ENCODE data around the gene HCFC1R1. TPM values are rescaled to one million over a fixed set of nuclear protein-coding genes. Genes with fewer than 3 reads are reported as not detected.

HCFC1R1 gene
- total RNA-seq, 1 experiment from 2014 or later: 28.1 TPM

DNA sequence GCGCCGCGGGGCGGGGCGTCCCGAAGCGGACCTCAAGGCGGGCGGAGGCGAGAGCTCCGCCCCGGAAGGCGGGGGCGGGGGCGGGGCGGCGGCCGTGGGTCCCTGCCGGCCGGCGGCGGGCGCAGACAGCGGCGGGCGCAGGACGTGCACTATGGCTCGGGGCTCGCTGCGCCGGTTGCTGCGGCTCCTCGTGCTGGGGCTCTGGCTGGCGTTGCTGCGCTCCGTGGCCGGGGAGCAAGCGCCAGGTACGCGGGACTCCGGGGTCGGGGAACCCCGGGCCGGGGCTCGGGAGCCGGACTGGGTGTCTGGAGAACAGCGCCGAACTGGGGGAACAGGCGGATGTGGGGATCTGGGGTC, 3.5 kb downstream of the HCFC1R1 start, which contains the start of gene TNFRSF12A:
TSS of gene TNFRSF12A (plus strand) at position 122 of the 357 bp plus-strand sequence. CDS start at position 152, 30 bp downstream.
- DNase-seq (ENCODE audit: low read depth): peak; percentile 74

DNA sequence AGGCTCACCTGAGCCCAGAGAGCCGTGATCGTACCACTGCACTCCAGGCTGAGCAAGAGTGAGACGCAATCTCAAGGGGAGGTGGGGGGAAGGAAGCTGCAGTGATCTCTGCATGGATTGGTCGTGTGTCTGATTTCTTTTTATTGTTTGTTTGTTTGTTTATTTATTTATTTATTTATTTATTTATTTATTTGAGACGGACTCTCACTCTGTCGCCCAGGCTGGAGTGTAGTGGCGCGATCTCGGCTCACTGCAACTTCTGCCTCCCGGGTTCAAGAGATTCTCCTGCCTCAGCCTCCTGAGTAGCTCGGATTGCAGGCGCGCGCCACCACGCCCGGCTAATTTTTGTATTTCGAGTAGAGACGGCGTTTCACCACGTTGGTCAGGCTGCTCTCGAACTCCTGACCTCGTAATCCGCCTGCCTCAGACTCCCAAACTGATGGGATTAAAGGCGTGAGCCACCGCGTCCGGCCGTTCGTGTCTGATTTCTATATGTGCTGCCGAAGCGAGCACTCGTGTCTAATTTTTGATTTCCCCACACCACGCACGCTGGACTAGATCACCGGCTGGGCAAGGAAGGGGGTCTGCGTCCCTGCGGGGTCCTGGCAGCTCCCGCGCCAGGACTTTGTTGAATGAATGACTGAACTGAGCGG, 4.0 kb downstream of the HCFC1R1 start:
- DNase-seq (ENCODE audit: low read depth): no peak

DNA sequence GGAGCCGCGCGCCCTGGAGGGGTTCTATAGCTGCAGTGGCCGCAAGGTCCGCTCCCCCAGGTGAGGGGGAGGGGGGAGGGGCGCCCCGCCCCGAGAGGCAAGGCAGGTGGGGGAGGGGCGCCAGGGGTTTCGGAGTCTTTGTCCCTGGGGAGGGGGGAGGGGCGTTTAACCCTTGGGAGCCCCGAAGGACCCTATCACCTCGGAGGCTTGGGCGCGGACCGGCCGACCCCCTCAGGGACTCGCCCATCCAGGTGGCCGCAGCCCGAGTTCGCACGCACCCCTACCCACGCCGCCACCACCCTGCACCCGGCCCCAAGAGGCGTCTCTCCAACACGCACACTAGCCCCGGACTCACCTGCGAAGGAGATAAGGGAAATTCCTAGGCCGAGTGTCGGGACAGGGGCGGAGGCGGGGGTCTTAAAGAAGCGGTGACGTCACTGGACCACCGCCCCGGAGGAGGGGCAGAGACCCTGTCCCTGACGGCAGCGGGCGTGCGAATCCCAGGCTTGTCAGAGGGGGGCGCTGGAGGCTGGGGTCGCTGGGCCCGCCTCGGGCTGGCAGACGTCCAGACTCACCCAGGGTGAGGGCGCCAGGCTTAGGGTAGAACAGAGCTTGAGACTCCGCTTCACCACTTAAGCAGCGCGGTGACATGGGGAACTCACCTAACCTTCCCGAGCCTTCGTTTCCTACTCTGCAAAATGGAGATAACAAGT, 5.8 kb downstream of the HCFC1R1 start, which contains the start of gene CLDN6:
TSS of gene CLDN6 (minus strand) at position 390 of the 713 bp plus-strand sequence. CDS start 2,162 bp downstream, outside the sequence.
- DNase-seq (ENCODE audit: low read depth): no peak

DNA sequence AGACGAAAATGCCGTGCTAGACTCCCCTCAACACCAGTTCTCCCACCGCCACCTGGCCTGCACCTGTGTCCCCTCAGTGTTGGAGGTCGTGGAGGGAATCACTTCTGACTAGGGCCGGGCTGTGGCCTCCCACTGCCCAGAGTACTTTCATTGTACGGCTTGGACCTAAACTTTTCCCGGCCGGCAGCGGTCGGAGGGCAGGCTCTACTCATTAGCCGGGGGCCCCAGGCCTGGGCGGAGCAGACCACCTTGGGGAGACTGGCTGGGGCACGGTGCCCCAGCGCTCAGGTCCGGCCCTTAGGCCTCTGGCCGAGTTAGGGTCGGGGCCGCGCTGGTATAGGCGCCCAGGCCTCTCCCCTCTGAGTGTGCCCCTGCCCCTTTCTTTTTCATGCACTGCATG, 6.4 kb downstream of the HCFC1R1 start:
- DNase-seq (ENCODE audit: low read depth): no peak

DNA sequence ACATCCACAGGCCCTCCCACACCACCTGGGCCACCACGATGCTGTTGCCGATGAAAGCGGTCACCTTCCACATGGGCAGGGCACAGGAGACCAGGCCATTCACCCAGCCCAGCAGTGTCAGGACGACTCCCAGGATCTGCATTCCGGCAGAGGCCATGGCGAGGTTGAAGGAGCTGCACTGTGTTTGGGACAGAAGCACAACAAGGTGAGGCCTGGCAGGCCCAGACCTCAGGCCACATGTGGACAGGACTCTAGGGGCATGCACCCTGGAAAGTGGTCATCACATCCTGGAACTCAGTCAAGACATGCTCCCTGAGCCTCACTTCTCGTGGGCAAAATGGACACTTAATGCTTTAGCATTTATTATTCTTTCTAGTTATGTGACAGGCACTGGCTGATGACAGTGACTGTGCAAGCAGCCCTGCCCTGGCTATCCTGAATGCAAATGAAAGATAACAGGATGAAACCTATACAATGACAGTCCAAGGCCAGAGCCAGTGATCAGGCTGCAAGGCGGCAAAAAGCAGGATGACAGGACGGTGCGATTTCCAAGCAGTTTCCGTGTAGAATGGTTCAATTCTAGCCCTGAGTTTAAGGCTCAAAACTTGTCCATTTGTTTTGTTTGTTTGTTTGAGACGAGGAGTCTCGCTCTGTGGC, 7.7 kb downstream of the HCFC1R1 start:
- DNase-seq (ENCODE audit: low read depth): no peak

DNA sequence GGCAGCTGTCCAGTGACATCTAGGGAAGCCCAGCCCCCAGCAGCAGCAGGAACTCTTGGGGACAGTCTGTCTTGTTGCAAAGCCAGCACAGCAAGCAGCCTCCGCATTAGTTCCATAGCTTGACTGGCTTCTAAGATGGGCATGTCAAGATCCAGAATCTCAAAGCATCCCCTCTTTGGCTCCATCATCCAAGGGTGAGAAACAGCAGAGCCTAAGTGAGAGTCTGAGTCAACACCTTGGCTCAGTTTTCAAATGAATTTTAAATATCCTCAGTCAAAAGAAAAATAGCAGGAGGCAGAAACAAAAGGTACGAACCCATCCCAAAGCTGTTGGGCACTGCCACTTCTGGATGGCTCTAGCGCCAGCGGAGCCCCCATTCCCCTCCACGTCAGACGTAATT, 8.8 kb downstream of the HCFC1R1 start:
- no peak for DNase-seq (ENCODE audit: low read depth)

DNA sequence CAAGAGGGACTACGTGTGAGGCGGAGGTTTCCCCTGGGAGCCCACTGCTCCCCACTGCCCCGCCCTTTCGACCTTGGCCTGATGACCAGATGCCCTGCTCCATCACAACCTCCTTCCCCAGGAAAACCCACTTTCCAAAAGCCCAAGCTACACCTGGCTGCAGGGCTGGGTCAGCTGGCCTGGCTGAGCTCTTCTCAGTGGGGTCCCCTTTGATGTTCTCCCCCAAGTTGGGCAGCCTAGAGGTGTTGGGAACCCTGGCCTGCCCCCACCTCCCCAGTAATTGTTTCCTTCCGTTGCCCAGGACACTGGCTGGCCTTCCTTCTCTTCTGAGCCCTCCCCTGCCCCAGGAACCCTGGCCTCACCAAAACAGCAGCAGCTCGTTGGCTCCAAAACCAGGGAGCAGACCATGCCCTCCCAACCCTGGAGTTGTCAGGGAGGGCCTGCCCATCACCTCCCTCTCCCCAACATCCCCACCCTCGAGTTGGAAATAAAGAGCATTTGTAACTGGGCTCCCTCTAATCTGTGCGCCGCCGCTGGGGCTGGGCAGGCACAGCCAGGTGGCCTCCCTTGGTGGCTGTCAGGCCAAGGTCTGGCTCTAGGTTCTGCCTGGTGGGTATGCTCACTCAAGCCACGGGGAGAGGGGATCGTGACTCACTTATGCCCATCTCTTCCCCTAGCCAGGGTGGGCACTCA, 9.6 kb downstream of the HCFC1R1 start:
- DNase-seq (ENCODE audit: low read depth): no peak

DNA sequence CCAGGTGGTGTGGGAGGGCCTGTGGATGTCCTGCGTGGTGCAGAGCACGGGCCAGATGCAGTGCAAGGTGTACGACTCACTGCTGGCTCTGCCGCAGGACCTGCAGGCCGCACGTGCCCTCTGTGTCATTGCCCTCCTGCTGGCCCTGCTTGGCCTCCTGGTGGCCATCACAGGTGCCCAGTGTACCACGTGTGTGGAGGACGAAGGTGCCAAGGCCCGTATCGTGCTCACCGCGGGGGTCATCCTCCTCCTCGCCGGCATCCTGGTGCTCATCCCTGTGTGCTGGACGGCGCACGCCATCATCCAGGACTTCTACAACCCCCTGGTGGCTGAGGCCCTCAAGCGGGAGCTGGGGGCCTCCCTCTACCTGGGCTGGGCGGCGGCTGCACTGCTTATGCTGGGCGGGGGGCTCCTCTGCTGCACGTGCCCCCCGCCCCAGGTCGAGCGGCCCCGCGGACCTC, 10.2 kb downstream of the HCFC1R1 start:
- no peak for DNase-seq (ENCODE audit: low read depth)

DNA sequence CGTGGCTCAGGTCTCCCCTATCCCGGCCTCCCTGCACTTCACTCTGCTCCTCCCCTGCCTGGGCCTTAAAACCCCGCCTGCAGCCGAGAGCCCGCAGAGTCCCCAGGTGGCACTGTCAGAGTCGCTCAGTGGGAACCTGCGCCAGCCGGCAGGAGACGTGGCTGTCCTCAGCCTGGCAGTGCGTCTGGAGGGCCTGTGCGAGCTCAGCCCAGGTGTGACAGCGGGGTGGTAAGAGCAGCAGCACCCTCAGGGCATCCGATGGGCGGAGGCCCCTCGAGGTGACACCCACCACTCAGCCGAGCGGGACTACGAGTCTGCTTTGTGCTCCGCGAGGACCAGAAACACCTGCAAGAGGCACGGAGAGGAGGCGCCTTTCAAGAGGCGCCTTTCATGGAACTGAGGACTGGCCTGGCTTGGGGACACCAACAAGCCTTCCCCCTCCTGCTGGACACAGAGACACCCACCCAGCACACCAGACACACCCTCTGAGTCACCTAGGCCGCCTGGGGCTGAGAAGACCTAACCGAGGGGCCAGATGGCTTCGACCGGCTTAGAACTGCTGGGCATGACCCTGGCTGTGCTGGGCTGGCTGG, 10.8 kb downstream of the HCFC1R1 start, which contains the start of gene CLDN9:
TSS of gene CLDN9 (plus strand) at position 96 of the 593 bp plus-strand sequence. CDS start at position 536, 440 bp downstream.
- DNase-seq (ENCODE audit: low read depth): no peak

DNA sequence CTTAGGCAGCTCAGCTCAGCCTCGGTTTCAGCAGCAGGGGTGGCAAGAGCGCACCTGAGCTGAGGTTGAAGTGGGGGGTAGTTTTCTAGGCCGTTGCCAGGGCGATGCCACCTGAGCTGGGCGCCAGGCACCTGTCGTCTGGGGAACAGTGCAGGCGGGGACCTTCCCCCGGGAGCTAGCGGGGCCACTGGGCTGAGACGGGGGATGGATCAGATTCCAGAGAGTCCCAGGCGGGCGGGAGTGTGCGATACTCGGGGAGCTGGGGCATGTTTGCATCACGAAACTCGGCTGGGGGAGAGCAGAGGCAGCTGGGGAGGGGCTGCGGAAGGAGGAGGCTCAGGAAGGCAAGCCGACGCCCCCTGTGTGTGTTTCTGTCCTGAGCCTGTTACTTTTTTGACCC, 11.5 kb downstream of the HCFC1R1 start:
- no peak for DNase-seq (ENCODE audit: low read depth)

DNA sequence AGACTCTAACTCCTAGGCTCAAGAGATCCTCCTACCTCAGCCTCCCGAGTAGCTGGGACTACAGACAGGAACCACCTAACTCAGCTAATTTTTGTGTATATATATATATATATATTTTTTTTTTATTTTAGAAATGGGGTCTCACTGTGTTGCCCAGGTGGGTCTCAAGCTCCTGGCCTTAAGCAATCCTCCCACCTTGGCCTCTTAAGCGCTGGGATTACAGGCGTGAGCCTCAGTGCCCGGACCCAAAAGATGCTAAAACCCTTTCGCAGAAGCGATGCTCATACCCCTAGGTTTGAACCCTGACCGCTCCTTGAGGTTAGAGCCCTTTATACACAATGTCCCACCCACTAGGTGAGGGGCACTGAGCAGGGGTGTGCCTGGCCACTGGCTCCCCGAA, 13.2 kb downstream of the HCFC1R1 start:
- no peak for DNase-seq (ENCODE audit: low read depth)

DNA sequence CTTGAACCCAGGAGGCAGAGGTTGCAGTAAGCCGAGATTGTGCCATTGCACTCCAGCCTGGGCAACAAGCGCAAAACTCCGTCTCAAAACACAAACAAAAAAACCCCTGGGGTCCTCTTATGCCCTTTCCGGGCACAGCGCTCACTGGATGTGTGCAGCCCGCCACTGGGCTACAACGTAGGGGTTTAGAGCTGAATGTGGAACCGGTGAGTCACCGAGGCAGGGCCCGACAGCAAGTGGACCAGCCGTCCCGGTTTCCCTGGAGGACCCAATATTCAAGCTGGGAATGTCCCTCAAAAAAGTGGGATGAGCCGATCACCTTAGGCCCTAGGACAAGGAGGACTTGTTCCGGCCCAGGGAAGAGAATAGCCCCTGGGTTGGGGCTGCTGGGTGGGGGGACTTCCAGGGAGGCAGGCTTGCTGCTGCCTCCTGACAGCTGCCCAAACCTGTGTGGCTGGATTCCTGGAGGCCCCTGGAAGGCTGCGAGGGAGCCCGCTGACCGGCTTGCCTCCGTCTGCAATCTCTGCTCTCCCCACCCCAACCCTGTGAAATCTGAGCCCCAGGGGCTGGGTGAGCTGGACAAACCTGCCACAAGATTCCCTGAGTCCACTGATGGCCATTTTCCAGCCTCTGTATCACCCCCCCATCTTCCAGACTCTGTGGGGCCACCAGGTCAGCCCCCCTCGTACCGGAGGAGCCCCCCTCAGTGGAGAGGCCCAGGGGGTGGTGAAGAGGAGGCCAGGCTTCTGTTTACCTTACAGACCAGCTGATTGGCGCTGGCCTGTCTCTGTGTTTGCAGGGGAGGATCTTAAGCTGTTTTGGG, 14.0 kb downstream of the HCFC1R1 start:
- DNase-seq (ENCODE audit: low read depth): no peak

DNA sequence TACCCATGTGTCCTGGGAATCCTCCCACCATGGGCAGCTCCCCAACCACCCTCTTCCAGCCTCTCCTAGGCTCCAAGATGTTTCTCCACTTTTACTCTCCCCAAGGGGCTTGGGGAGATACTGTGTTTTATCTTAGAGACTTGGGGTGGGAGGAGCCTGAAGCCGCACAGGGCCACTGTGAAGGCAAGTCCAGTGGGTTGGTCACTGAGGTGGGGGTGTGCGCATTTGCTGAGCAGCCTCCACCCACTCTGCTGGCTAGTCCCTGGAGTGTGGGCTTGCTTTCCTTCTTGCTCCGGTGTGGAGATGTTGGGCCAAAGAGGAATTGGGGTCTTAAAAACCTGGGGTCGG, 15.1 kb downstream of the HCFC1R1 start:
- no peak for DNase-seq (ENCODE audit: low read depth)

DNA sequence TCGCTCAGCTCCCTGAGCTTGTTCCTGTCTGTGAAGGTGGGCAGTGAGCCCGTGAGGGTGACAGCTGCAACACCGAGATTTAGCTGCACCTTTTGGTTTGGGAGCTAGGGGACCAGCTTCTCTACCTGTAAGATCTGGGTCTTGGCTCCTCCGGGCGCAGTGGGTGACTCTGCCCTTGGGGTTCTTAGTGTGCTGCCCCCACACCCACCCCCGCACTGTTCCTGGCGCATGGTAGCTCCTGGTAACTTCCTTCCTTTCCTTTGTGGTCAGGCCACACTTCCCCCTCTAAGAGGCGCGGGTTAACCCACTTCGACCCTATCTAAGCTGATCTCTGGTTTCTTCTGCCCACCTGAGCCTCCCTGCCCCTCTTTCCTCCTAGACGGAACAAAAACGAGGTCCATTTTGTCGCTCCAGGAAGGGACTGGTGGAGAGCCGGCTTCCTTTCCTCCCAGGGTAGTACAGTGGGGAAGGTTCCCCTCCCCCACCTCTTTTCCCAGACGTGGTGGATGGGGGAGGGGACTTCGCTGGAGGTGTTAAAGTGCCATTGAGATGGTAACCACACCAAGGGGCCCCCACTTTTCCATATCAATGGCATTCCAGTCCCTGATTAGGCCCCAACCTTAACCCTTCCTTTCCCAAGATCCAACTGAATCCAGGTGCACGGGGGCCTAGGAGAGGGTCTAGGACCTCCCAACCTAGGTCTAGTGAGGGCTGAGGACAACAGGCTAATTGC, 15.6 kb downstream of the HCFC1R1 start:
- no peak for DNase-seq (ENCODE audit: low read depth)

DNA sequence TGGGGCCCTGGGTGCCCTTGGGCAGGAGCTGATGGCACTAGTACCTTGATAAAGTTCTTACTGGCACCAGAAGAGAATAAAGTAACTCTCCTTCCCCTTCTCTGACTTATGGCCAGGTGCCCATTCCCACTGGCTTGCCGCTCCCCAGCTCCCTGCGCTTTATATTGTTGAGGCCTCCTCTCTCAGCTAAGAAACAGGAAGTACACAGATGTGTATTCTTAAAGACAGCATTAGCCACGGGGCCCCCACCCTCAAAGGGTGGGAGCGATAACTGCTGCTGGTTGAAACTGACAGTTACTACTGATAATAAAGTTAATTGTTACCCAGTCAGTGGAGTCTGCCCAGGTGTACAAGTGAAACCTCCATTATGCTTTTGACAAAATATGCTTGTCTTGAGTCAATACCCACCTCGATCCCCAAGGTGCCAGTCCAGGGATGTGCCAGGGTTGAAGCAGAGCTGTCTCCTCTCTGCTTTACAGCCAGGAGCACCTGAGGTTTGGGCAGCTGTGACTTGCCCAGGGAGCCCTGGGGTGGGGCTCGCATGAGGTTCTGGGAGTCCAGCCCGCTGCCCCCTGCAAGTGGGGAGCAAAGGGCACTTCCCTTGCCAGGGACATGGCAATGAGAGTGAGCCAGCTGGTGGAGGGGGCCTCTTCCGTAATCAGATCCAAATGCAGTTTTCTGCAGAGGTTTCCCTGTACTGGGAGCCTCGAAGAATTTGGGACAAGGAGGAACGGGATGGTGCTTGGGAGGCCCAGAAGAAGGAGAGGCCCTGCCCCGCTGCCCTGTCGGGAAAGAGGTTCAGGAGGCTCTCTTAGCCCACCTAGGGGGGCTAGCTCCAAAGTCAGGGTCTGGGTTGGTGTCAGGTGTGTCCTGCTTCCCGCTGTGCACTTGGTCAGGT, 16.4 kb downstream of the HCFC1R1 start:
- no peak for DNase-seq (ENCODE audit: low read depth)

DNA sequence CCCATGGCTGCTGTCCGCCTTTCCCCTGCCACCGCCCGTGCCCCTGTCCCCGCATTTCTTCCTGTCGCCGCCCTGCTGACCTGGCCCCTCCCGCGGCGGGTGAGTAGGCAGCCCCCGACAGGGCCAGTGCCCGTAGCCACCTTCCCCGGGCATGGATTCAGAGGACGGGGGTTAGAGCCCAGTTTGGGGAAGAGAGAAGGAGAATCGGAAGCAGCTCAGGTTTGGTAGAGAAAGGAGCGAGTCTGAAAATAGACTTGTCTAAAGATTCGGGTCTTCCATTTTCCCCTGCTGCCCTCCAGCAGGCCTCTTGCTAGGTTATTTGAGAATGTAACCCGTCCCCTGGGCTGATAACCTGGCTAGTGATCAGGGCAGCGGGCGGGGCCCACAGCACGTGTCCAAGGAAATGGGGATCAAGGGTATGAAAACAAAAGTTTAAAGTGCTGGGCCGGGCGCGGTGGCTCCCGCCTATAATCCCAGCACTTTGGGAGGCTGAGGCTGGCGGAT, 18.9 kb downstream of the HCFC1R1 start:
- no peak for DNase-seq (ENCODE audit: low read depth)

DNA sequence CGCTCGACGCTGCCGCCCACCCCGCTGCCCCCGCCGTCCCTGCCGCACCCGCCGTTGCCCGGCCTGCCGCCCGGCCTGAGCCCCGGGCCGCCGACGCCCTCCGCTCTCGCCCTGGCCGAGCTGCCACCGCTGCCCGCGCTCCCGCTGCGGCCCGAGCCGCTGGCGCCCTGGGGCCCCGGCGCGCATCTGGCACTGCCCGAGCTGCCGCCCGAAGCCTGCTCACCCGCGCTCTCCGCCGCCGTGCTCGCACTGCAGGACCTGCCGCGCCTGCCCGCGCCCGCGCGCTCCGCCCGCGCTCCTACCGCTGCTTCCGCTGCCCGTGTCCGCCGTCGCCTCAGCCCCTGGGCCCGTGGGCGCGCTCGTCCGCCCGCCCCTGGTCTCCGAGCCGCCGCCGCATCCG, 19.4 kb downstream of the HCFC1R1 start:
- no peak for DNase-seq (ENCODE audit: low read depth)

DNA sequence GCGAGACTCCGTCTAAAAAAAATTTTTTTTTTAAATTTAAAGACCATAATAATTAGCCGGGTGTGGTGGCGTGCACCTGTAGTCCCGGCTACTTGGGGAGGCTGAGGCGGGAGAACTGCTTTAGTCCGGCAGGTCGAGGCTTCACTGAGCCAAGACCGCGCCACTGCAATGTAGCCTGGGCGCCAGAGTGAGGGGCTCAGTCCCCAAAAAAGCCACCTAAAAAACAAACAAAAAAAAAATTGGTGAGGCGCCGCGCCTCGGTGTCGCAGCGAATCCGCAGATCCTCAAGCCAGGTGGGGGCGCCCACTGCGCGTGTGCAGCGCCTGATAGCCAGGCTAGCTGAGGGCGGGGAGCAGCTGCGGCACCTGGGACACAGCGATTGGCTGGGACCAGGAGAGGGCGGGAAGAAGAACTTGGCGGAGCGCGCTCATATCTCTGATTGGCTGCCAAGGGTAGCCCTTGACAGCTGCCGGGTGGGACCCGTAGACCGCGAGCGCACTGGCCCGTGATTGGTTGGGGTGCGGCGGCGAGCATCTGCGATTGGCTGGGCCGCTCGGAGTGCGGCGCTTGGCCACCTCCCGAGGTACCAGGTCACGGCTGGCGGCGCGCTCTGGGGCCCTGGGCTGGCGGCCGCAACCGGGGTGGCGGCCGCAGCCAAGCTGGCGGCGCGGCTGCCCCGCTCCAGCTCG, 20.0 kb downstream of the HCFC1R1 start:
- DNase-seq (ENCODE audit: low read depth): peak; percentile 96
